ENCODE measurements around the gene DCAF6. TPM values are rescaled to one million over a fixed set of nuclear protein-coding genes. Genes with fewer than 3 reads are reported as not detected.

Gene DCAF6
- total RNA-seq, 1 experiment from 2014 or later: 31.9 TPM

GRCh38 chr1:168091720-168092550 lies 155.5 kb downstream of the DCAF6 start:
- no peaks in the 10 kb centered on the region for H3K9me3 ChIP-seq (ENCODE audit: low read depth, low read length, poor library complexity, severe bottlenecking)
- ChIA-PET POLR2A (ENCODE audit: low non-redundant PET) (no interaction called here), CTCF (interaction anchor here (2.2 kb wide), 1 partner anchor 10 kb away, joined by 7 read pairs; no protein-coding TSS in a partner anchor)
- TF ChIP-seq EZH2 (IDR thresholded peaks at IDR 0.05; ENCODE audit: borderline replicate concordance, low read depth, low read length, poor library complexity, severe bottlenecking) (no peak), CTCF (conservative IDR thresholded peaks at IDR 0.05; ENCODE audit: low read depth, low read length) (no peak)
- no peaks in the 10 kb centered on the region for H3K27me3 ChIP-seq (replicated peaks; ENCODE audit: insufficient read depth, low read depth, low read length, poor library complexity)
- no peak for DNase-seq (ENCODE audit: low spot score)
- H3K4me1 ChIP-seq (ENCODE audit: insufficient read depth, low read length, poor library complexity, severe bottlenecking): no peaks in the 10 kb centered on the region
- H3K27ac ChIP-seq (ENCODE audit: low read depth, low read length, poor library complexity, severe bottlenecking): no peak overlapping the region
- H3K4me3 ChIP-seq (ENCODE audit: low read depth, low read length, poor library complexity, severe bottlenecking): no peak overlapping the region
- no TSS peak for BruUV-seq (replicated peaks)
- H3K36me3 ChIP-seq (ENCODE audit: insufficient read depth, low read length, poor library complexity, severe bottlenecking): no peaks in the 10 kb centered on the region
- intact Hi-C loops (cut with micrococcal nuclease; ENCODE audit: unreplicated experiment): no loop called here

GRCh38 chr1:168092566-168093355 lies 156.3 kb downstream of the DCAF6 start:
- POLR2A ChIA-PET (ENCODE audit: low non-redundant PET): no interaction called here
- intact Hi-C loops (cut with micrococcal nuclease; ENCODE audit: unreplicated experiment): no loop called here

More at GRCh38 chr1:168092566-168093355, 156.3 kb downstream of the DCAF6 start:
- H3K4me1 ChIP-seq (ENCODE audit: insufficient read depth, low read length, poor library complexity, severe bottlenecking): no peaks in the 10 kb centered on the region
- no peak for DNase-seq (ENCODE audit: low spot score)
- H3K4me3 ChIP-seq (ENCODE audit: low read depth, low read length, poor library complexity, severe bottlenecking): no peak overlapping the region
- TF ChIP-seq CTCF (conservative IDR thresholded peaks at IDR 0.05; ENCODE audit: low read depth, low read length) (0 out of 2 replicates have a peak, but pooled peaks have one; percentile 23), EZH2 (IDR thresholded peaks at IDR 0.05; ENCODE audit: borderline replicate concordance, low read depth, low read length, poor library complexity, severe bottlenecking) (no peak)
- no peaks in the 10 kb centered on the region for H3K9me3 ChIP-seq (ENCODE audit: low read depth, low read length, poor library complexity, severe bottlenecking)
- H3K36me3 ChIP-seq (ENCODE audit: insufficient read depth, low read length, poor library complexity, severe bottlenecking): no peaks in the 10 kb centered on the region
- no peaks in the 10 kb centered on the region for H3K27me3 ChIP-seq (replicated peaks; ENCODE audit: insufficient read depth, low read depth, low read length, poor library complexity)
- CTCF ChIA-PET: interaction anchor here (2.2 kb wide), 1 partner anchor 10 kb away, joined by 7 read pairs; no protein-coding TSS in a partner anchor
- H3K27ac ChIP-seq (ENCODE audit: low read depth, low read length, poor library complexity, severe bottlenecking): no peak overlapping the region
- no TSS peak for BruUV-seq (replicated peaks)
